ENCODE data around the gene YPEL4.

DNA sequence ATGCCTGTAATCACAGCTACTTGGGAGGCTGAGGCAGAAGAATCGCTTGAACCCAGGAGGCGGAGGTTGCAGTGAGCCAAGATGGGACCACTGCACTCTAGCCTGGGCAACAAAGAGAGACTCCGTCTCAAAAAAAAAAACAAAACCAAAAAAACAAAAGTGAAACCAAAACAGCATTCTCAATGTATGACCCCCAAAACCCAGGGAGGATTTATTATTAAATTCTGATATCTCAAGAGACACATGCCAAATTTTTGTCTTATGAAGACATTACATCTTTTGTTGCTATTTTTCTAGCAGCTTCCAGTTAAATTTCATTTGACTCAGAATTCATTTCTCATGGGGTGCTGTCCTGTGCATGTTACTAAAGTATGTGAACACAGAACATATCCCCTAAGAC, 3.0 kb upstream of the YPEL4 start:
- TF ChIP-seq TAF1 (IDR thresholded peaks at IDR 0.05; ENCODE audit: borderline replicate concordance, low read depth, low read length) (no peak), POLR2A (IDR thresholded peaks at IDR 0.05; ENCODE audit: low read depth, low read length) (no peak), POLR2AphosphoS5 (IDR thresholded peaks at IDR 0.05; ENCODE audit: low read depth, low read length) (no peak)

Data from GM12892 (cell line).